ENCODE data around the gene PPP1R12C. TPM values are rescaled to one million over a fixed set of nuclear protein-coding genes. Genes with fewer than 3 reads are reported as not detected.

PPP1R12C gene
- total RNA-seq, 1 donor from 2014 or later = 153 TPM

GRCh38 chr19:55147545-55148251 is 30.3 kb upstream of the PPP1R12C start:
- intact Hi-C loops (cut with micrococcal nuclease) = no loop called here

GRCh38 chr19:55146705-55147273 is 29.4 kb upstream of the PPP1R12C start:
- intact Hi-C loops (cut with micrococcal nuclease) = no loop called here

GRCh38 chr19:55146078-55146704 is 28.8 kb upstream of the PPP1R12C start:
- intact Hi-C loops (cut with micrococcal nuclease) = no loop called here

- intact Hi-C loops (cut with micrococcal nuclease) = no loop called here
These were observed 27.8 kb upstream of the PPP1R12C start for GRCh38 chr19:55145232-55145631.

GRCh38 chr19:55141696-55142095 is 24.3 kb upstream of the PPP1R12C start:
- intact Hi-C loops (cut with micrococcal nuclease) = loop anchor here (1.0 to 5.0 kb wide), 5 partner anchors 19 to 491 kb away; no protein-coding TSS in a partner anchor

GRCh38 chr19:55137915-55138314 is 20.5 kb upstream of the PPP1R12C start:
- intact Hi-C loops (cut with micrococcal nuclease) = no loop called here

GRCh38 chr19:55136399-55137102 is 19.1 kb upstream of the PPP1R12C start:
- intact Hi-C loops (cut with micrococcal nuclease) = no loop called here

GRCh38 chr19:55134736-55135135 is 17.3 kb upstream of the PPP1R12C start:
- intact Hi-C loops (cut with micrococcal nuclease) = no loop called here

GRCh38 chr19:55133639-55134444 is 16.4 kb upstream of the PPP1R12C start:
- intact Hi-C loops (cut with micrococcal nuclease) = no loop called here

GRCh38 chr19:55132453-55133129 is 15.2 kb upstream of the PPP1R12C start:
- intact Hi-C loops (cut with micrococcal nuclease) = no loop called here

GRCh38 chr19:55131421-55131820 is 14.0 kb upstream of the PPP1R12C start:
- intact Hi-C loops (cut with micrococcal nuclease) = no loop called here

- intact Hi-C loops (cut with micrococcal nuclease) = loop anchor here (5.0 kb wide), 3 partner anchors 237 to 1198 kb away; partner anchors contain the start of gene CNOT3
These were observed 1.6 kb upstream of the PPP1R12C start for GRCh38 chr19:55119053-55119452.

- intact Hi-C loops (cut with micrococcal nuclease) = loop anchor here (5.0 kb wide), 3 partner anchors 236 to 1199 kb away; partner anchors contain the start of gene CNOT3
These were observed 1.1 kb upstream of the PPP1R12C start for GRCh38 chr19:55118401-55118991.

- intact Hi-C loops (cut with micrococcal nuclease) = loop anchor here (1.0 to 5.0 kb wide), 19 partner anchors 29 to 1199 kb away; partner anchors contain the start of genes CNOT3, DNAAF3, EPN1 and FIZ1
These were observed 390 bp upstream of the PPP1R12C start for GRCh38 chr19:55117663-55118391.

- intact Hi-C loops (cut with micrococcal nuclease) = loop anchor here (2.0 to 5.0 kb wide), 5 partner anchors 28 to 1201 kb away; partner anchors contain the start of genes CNOT3 and NDUFA3
These were observed 1.1 kb downstream of the PPP1R12C start for GRCh38 chr19:55116232-55116858.

- intact Hi-C loops (cut with micrococcal nuclease) = loop anchor here (2.0 to 5.0 kb wide), 5 partner anchors 27 to 1202 kb away; partner anchors contain the start of genes CNOT3 and NDUFA3
These were observed 1.9 kb downstream of the PPP1R12C start for GRCh38 chr19:55115446-55116065.

GRCh38 chr19:55114566-55115145 is 2.8 kb downstream of the PPP1R12C start:
- intact Hi-C loops (cut with micrococcal nuclease) = loop anchor here (5.0 kb wide), 3 partner anchors 232 to 1203 kb away; partner anchors contain the start of gene CNOT3

All from T-helper 1 cell treated with Interleukin-12 subunit alpha and Interleukin-12 subunit beta and Interleukin-4 antibody, amounts not matched to agents 30 ng/mL and 1 ng/mL, for 36 hours (primary cell).